ENCODE measurements around the gene CD48.

The CD48 gene

GRCh38 chr1:160711602-160712311 is at the start of gene CD48:
Gene CD48 (minus strand): TSS chr1:160711822. CDS start chr1:160711763, 59 bp downstream.
- peak; percentile 43 for DNase-seq (ENCODE audit: low read depth)

- DNase-seq (ENCODE audit: low read depth), result no peak
These were observed 49.4 kb upstream of the CD48 start for GRCh38 chr1:160761046-160761445.

GRCh38 chr1:160759740-160760139 is 48.1 kb upstream of the CD48 start:
- DNase-seq (ENCODE audit: low read depth), result no peak

GRCh38 chr1:160758521-160758920 is 46.9 kb upstream of the CD48 start:
- DNase-seq (ENCODE audit: low read depth), result no peak

- DNase-seq (ENCODE audit: low read depth), result no peak
These were observed 45.2 kb upstream of the CD48 start for GRCh38 chr1:160756849-160757201.

- DNase-seq (ENCODE audit: low read depth), result no peak
These were observed 44.6 kb upstream of the CD48 start for GRCh38 chr1:160755911-160756848.

- DNase-seq (ENCODE audit: low read depth), result no peak
These were observed 43.8 kb upstream of the CD48 start for GRCh38 chr1:160755461-160755860.

GRCh38 chr1:160753594-160753993 is 42.0 kb upstream of the CD48 start:
- no peak for DNase-seq (ENCODE audit: low read depth)

- DNase-seq (ENCODE audit: low read depth), result no peak
These were observed 41.3 kb upstream of the CD48 start for GRCh38 chr1:160752924-160753323.

GRCh38 chr1:160752406-160752805 is 40.8 kb upstream of the CD48 start:
- no peak for DNase-seq (ENCODE audit: low read depth)

GRCh38 chr1:160750608-160751007 is 39.0 kb upstream of the CD48 start:
- DNase-seq (ENCODE audit: low read depth), result no peak

GRCh38 chr1:160748878-160749269 is 37.3 kb upstream of the CD48 start:
- no peak for DNase-seq (ENCODE audit: low read depth)

- DNase-seq (ENCODE audit: low read depth), result no peak
These were observed 36.7 kb upstream of the CD48 start for GRCh38 chr1:160748181-160748877.

GRCh38 chr1:160747717-160748116 is 36.1 kb upstream of the CD48 start:
- DNase-seq (ENCODE audit: low read depth), result no peak

- no peak for DNase-seq (ENCODE audit: low read depth)
These were observed 35.3 kb upstream of the CD48 start for GRCh38 chr1:160746836-160747500.

GRCh38 chr1:160745551-160745950 is 33.9 kb upstream of the CD48 start:
- no peak for DNase-seq (ENCODE audit: low read depth)

- no peak for DNase-seq (ENCODE audit: low read depth)
These were observed 33.4 kb upstream of the CD48 start for GRCh38 chr1:160744852-160745520.

- DNase-seq (ENCODE audit: low read depth), result no peak
These were observed 32.7 kb upstream of the CD48 start for GRCh38 chr1:160744199-160744851.

- no peak for DNase-seq (ENCODE audit: low read depth)
These were observed 31.6 kb upstream of the CD48 start for GRCh38 chr1:160743266-160743665.

- no peak for DNase-seq (ENCODE audit: low read depth)
These were observed 31.0 kb upstream of the CD48 start for GRCh38 chr1:160742428-160743127.
